HepG2 (cell line): ENCODE measurements around the gene C17orf58. TPM values are rescaled to one million over a fixed set of nuclear protein-coding genes. Genes with fewer than 3 reads are reported as not detected.

Experiments
- ASH2L ChIP-seq: fragments of 300-600, 200-600 bp; sonication (generic); IDR thresholded peaks from 2 replicates; pipeline ENCODE4 v1.7.0; 2017; ENCODE audit warnings: low read depth, mild to moderate bottlenecking, moderate library complexity, mixed read lengths, low read length; ENCODE audit not compliant: insufficient read length
- BCL6 ChIP-seq: IDR thresholded peaks from 2 replicates; pipeline ENCODE4 v1.6.1; 2016; ENCODE audit warnings: missing genetic modification reagents, missing compliant biosample characterization
- IKZF4 ChIP-seq: sonication (generic); formaldehyde crosslinking; IDR thresholded peaks from 2 replicates; pipeline ENCODE4 v1.5.1; 2020; ENCODE audit warnings: borderline replicate concordance, mild to moderate bottlenecking, low read depth, missing genetic modification reagents; ENCODE audit errors: not compliant biosample characterization
- NONO ChIP-seq, 2 experiments: fragments of 450-650 bp in 1 of 2; sonication (generic) in 1 of 2; formaldehyde crosslinking in 1 of 2; IDR thresholded peaks in 1 of 2; conservative IDR thresholded peaks in 1 of 2; 2 replicates each; pipeline versions ENCODE4 v1.6.1 to v1.8.0; 2017 to 2022; ENCODE audit warnings: mild to moderate bottlenecking in 1 of 2, missing genetic modification reagents in 1 of 2, moderate library complexity in 1 of 2
- RBFOX2 ChIP-seq: fragments of 200-400 bp; formaldehyde crosslinking; IDR thresholded peaks from 2 replicates; pipeline ENCODE4 v1.6.1; 2017; ENCODE audit warnings: low read depth, mild to moderate bottlenecking, low read length
- SMAD3 ChIP-seq: sonication (generic); formaldehyde crosslinking; IDR thresholded peaks from 2 replicates; pipeline ENCODE4 v1.4.0; 2020; ENCODE audit warnings: missing genetic modification reagents
- SUZ12 ChIP-seq: fragments of 150-350 bp; IDR thresholded peaks from 2 replicates; pipeline ENCODE4 v1.6.1; 2014; ENCODE audit warnings: low read depth, low read length
- ZBTB7B ChIP-seq: sonication (generic); formaldehyde crosslinking; IDR thresholded peaks from 2 replicates; pipeline ENCODE4 v1.4.0; 2020; ENCODE audit warnings: missing genetic modification reagents
- ZNF160 ChIP-seq: sonication (generic); formaldehyde crosslinking; IDR thresholded peaks from 2 replicates; pipeline ENCODE4 v1.8.0; 2022; ENCODE audit warnings: mild to moderate bottlenecking, inconsistent platforms, missing genetic modification reagents
- ZNF598 ChIP-seq: sonication (generic); formaldehyde crosslinking; IDR thresholded peaks from 2 replicates; pipeline ENCODE4 v1.5.1; 2020; ENCODE audit warnings: mild to moderate bottlenecking, missing genetic modification reagents, borderline replicate concordance
- ZNF850 ChIP-seq: sonication (generic); formaldehyde crosslinking; conservative IDR thresholded peaks from 2 replicates; pipeline ENCODE4 v1.9.0; 2021; ENCODE audit warnings: mild to moderate bottlenecking, missing genetic modification reagents
- polyA plus RNA-seq, 8 experiments: library from polyadenylated mRNA; depleted of rRNA in 3 of 8; stranded (reverse) in 7 of 8; unstranded in 1 of 8; fragments of >200 nt; fragmentation: Illumina TruSeq in 4 of 8; extraction: Trizol in 4 of 8; gene quantifications; 2 replicates each; pipeline versions ENCODE4 v1.2.1 to v1.2.3, GENCODE V29; 2011 to 2016; ENCODE audit warnings: low read depth in 4 of 8, missing spikeins in 1 of 8, mixed read lengths in 1 of 8; ENCODE audit not compliant: insufficient read depth in 1 of 8
- total RNA-seq, 5 experiments: library from RNA; depleted of rRNA; stranded (reverse); fragments of >200 nt; fragmentation: Illumina TruSeq; extraction: Trizol; gene quantifications; 2 replicates each; pipeline ENCODE4 v1.2.3, GENCODE V29; 2016; ENCODE audit warnings: low read depth in 1 of 5
- TF ChIP-seq, protein P1 (sequence below): sonication (generic); formaldehyde crosslinking; IDR thresholded peaks from 2 replicates; pipeline ENCODE4 v1.5.1; 2020; ENCODE audit warnings: mild to moderate bottlenecking, missing genetic modification reagents, borderline replicate concordance
- TF ChIP-seq, protein P2 (sequence below): sonication (generic); formaldehyde crosslinking; IDR thresholded peaks from 2 replicates; pipeline ENCODE4 v1.8.0; 2023; ENCODE audit warnings: mild to moderate bottlenecking, missing genetic modification reagents
- TF ChIP-seq, protein P3 (sequence below): sonication (generic); formaldehyde crosslinking; IDR thresholded peaks from 2 replicates; pipeline ENCODE4 v1.9.0; 2021; ENCODE audit warnings: missing genetic modification reagents, borderline replicate concordance
- TF ChIP-seq, protein P4 (sequence below): sonication (generic); formaldehyde crosslinking; IDR thresholded peaks from 2 replicates; pipeline ENCODE4 v1.5.0; 2020; ENCODE audit warnings: mild to moderate bottlenecking, missing genetic modification reagents
- TF ChIP-seq, protein P5 (sequence below): sonication (generic); formaldehyde crosslinking; IDR thresholded peaks from 2 replicates; pipeline ENCODE4 v1.5.0; 2020; ENCODE audit warnings: mild to moderate bottlenecking, missing genetic modification reagents, moderate library complexity

The C17orf58 gene
- total and polyA plus RNA-seq, 2 of the 13 experiments (the other 11 are each of a cell fraction or from before 2014, with no cell fraction given): 15.6 to 15.8 TPM

DNA sequence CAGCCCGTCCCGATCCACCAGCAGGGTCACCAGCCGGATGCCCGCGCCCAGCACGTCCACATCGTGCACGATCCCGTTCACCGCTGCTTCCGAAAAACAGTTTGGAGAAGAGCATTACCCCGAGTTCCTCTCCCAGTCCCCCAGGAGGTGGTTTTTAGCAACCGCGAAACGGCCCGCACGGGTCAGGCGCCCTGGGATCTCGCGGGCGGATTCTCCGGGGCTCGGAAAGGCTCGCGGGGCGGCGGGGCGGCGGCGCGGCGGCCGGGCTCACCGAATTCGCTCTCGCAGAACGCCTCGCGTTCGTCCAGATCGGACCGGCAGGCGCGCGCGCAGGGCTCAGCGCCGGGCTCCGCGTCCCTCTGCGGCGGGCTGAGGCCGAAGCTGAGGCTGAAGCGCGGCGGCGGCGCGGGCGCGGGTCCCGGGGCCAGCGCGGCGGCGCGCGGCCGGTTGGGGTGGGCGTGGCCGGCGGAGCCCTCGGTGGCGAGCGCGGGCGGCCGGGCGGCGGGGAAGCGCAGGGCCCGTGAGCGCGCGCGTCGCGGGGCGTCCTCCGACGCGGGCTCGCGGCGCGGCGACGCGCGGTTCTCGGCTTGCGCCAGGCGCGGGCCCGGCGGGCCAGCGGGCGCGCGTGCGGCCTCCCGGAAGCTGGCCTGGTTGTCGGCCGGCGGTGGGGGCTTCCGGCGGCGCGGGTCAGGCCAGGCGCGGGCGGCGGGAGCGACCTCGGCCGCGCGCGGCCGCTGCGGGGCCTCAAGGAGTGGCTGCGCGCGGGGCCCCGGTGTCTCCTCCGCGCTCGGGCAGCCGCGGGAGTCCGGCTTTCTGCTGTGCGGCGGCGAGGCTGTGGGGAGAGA lies 2.9 kb downstream of the C17orf58 start (continued):
- TF ChIP-seq, protein P1, sequence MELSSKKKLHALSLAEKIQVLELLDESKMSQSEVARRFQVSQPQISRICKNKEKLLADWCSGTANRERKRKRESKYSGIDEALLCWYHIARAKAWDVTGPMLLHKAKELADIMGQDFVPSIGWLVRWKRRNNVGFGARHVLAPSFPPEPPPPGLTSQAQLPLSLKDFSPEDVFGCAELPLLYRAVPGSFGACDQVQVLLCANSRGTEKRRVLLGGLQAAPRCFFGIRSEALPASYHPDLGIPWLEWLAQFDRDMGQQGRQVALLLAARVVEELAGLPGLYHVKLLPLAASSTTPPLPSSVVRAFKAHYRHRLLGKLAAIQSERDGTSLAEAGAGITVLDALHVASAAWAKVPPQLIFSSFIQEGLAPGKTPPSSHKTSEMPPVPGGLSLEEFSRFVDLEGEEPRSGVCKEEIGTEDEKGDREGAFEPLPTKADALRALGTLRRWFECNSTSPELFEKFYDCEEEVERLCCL (CRISPR knock-in tag): no peak
- 0 out of 2 replicates have a peak, but pooled peaks have one; percentile 57 for TF ChIP-seq SMAD3
- TF ChIP-seq BCL6: peak; percentile 89
- TF ChIP-seq NONO (IDR thresholded peaks at IDR 0.05): no peak
- peak; percentile 57; the same call in 1 of the 2 replicates for TF ChIP-seq NONO (CRISPR knock-in tag; conservative IDR thresholded peaks at IDR 0.05)
- TF ChIP-seq, protein P2, sequence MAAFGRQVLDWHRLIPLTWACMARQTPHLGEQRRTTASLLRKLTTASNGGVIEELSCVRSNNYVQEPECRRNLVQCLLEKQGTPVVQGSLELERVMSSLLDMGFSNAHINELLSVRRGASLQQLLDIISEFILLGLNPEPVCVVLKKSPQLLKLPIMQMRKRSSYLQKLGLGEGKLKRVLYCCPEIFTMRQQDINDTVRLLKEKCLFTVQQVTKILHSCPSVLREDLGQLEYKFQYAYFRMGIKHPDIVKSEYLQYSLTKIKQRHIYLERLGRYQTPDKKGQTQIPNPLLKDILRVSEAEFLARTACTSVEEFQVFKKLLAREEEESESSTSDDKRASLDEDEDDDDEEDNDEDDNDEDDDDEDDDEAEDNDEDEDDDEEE: peak; percentile 69; the same call in 1 of the 2 replicates
- TF ChIP-seq, protein P3, sequence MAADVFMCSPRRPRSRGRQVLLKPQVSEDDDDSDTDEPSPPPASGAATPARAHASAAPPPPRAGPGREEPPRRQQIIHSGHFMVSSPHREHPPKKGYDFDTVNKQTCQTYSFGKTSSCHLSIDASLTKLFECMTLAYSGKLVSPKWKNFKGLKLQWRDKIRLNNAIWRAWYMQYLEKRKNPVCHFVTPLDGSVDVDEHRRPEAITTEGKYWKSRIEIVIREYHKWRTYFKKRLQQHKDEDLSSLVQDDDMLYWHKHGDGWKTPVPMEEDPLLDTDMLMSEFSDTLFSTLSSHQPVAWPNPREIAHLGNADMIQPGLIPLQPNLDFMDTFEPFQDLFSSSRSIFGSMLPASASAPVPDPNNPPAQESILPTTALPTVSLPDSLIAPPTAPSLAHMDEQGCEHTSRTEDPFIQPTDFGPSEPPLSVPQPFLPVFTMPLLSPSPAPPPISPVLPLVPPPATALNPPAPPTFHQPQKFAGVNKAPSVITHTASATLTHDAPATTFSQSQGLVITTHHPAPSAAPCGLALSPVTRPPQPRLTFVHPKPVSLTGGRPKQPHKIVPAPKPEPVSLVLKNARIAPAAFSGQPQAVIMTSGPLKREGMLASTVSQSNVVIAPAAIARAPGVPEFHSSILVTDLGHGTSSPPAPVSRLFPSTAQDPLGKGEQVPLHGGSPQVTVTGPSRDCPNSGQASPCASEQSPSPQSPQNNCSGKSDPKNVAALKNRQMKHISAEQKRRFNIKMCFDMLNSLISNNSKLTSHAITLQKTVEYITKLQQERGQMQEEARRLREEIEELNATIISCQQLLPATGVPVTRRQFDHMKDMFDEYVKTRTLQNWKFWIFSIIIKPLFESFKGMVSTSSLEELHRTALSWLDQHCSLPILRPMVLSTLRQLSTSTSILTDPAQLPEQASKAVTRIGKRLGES: no peak
- peak; percentile 82 for TF ChIP-seq RBFOX2
- TF ChIP-seq ASH2L: peak; percentile 50
- TF ChIP-seq ZNF160 (CRISPR knock-in tag): peak; percentile 87; the same call in 1 of the 2 replicates
- peak; percentile 87 for TF ChIP-seq IKZF4 (CRISPR knock-in tag)
- TF ChIP-seq, protein P4, sequence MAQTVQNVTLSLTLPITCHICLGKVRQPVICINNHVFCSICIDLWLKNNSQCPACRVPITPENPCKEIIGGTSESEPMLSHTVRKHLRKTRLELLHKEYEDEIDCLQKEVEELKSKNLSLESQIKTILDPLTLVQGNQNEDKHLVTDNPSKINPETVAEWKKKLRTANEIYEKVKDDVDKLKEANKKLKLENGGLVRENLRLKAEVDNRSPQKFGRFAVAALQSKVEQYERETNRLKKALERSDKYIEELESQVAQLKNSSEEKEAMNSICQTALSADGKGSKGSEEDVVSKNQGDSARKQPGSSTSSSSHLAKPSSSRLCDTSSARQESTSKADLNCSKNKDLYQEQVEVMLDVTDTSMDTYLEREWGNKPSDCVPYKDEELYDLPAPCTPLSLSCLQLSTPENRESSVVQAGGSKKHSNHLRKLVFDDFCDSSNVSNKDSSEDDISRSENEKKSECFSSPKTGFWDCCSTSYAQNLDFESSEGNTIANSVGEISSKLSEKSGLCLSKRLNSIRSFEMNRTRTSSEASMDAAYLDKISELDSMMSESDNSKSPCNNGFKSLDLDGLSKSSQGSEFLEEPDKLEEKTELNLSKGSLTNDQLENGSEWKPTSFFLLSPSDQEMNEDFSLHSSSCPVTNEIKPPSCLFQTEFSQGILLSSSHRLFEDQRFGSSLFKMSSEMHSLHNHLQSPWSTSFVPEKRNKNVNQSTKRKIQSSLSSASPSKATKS: no peak
- TF ChIP-seq, protein P5, sequence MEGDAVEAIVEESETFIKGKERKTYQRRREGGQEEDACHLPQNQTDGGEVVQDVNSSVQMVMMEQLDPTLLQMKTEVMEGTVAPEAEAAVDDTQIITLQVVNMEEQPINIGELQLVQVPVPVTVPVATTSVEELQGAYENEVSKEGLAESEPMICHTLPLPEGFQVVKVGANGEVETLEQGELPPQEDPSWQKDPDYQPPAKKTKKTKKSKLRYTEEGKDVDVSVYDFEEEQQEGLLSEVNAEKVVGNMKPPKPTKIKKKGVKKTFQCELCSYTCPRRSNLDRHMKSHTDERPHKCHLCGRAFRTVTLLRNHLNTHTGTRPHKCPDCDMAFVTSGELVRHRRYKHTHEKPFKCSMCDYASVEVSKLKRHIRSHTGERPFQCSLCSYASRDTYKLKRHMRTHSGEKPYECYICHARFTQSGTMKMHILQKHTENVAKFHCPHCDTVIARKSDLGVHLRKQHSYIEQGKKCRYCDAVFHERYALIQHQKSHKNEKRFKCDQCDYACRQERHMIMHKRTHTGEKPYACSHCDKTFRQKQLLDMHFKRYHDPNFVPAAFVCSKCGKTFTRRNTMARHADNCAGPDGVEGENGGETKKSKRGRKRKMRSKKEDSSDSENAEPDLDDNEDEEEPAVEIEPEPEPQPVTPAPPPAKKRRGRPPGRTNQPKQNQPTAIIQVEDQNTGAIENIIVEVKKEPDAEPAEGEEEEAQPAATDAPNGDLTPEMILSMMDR: peak; percentile 12; the same call in 1 of the 2 replicates
- TF ChIP-seq ZBTB7B (CRISPR knock-in tag): peak; percentile 42; the same call in 1 of the 2 replicates
- TF ChIP-seq ZNF598: peak; percentile 89; the same call in 1 of the 2 replicates
- TF ChIP-seq ZNF850 (CRISPR knock-in tag): 0 out of 2 replicates have a peak, but pooled peaks have one; percentile 12
- TF ChIP-seq SUZ12: no peak
